H7 (cell line): ENCODE data around the gene SLC31A1. TPM values are rescaled to one million over a fixed set of nuclear protein-coding genes. Genes with fewer than 3 reads are reported as not detected.

Source experiments
- DNase-seq: peaks from one replicate; pipeline ENCODE4 v3.0.0; 2012
- H3K27me3 ChIP-seq: 2 replicates; pipeline ENCODE4 v1.6.0; 2011; ENCODE audit warnings: mild to moderate bottlenecking, low read length; ENCODE audit not compliant: control insufficient read depth, insufficient read depth
- H3K36me3 ChIP-seq: replicated peaks from 2 replicates; pipeline ENCODE4 v1.5.1; 2011; ENCODE audit warnings: low read length; ENCODE audit not compliant: control insufficient read depth, insufficient read depth
- H3K4me3 ChIP-seq: 2 replicates; pipeline ENCODE4 v1.5.1; 2011; ENCODE audit warnings: low read depth, mild to moderate bottlenecking, control low read depth, low read length, moderate library complexity; ENCODE audit not compliant: insufficient read depth
- total RNA-seq: library from RNA; depleted of rRNA; stranded (reverse); fragments of >200 nt; shearing (Covaris generic); gene quantifications from 2 replicates; pipeline ENCODE4 v1.2.3, GENCODE V29; 2014; rRNA removed

Gene SLC31A1
- 21.8 and 26.7 TPM in 2 replicates for total RNA-seq

DNA sequence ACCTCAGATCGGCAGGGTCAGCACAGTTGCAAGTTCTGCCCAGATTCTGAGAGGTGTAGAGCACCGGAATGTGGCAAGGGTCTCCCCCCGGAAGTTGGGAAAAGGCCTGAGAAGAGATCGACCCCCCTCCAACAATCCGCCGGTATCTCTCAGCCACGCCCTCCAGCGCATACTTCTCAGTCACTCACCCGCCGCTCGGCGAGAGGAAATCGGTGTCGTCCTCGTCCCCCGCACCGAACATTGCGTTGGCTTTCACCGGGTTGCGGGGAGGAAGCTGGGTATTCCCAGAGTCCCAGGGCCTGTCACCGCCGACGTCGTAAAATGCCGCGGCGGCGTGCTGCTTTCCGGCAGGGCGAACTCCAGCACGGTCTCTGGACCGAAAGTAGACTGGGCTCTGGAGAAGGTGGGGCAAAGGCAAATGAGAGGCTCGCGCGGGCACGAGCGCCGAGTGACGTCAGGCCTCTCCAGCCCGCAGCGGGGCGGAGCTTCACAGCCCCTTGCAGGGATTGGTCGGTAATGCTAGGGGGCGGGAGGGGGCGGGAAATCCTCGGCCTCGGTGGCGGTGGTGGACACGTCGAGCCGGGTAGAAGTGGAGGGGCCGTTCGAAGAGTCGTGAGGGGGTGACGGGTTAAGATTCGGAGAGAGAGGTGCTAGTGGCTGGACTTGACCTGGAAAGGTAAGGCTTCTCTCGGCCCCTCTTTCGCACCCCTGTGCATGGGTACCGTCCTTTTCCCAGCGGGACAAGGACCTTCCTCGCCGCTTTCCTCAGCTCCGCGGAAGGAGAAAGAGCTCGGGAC, at the start of gene SLC31A1, which contains the start of gene FKBP15:
TSS of gene SLC31A1 (plus strand) at position 542 of the 797 bp plus-strand sequence. CDS start 34,605 bp downstream, outside the sequence.
TSS of gene FKBP15 (minus strand) at position 275 of the 797 bp plus-strand sequence. CDS start at position 241, 34 bp downstream.
- no peaks in the 10 kb centered on the region for H3K27me3 ChIP-seq
- DNase-seq = peak; percentile 97
- H3K36me3 ChIP-seq = no peaks in the 10 kb centered on the region
- peak within 1 kb of the TSS; percentile 88 for H3K4me3 ChIP-seq

- no peaks in the 10 kb centered on the region for H3K27me3 ChIP-seq
- H3K4me3 ChIP-seq = no peak overlapping the region
- peaks cover 26% of the 10 kb centered on the region for H3K36me3 ChIP-seq
- DNase-seq = no peak
Measured at GRCh38 chr9:113173341-113173740, 48.0 kb upstream of the SLC31A1 start.

GRCh38 chr9:113176803-113177202, 44.5 kb upstream of the SLC31A1 start:
- no peak for DNase-seq
- Histone ChIP-seq H3K4me3 (no peak overlapping the region), H3K27me3 (no peaks in the 10 kb centered on the region), H3K36me3 (peaks cover 14% of the 10 kb centered on the region)

GRCh38 chr9:113177251-113177650, 44.1 kb upstream of the SLC31A1 start:
- Histone ChIP-seq H3K36me3 (peaks cover 14% of the 10 kb centered on the region), H3K27me3 (no peaks in the 10 kb centered on the region), H3K4me3 (no peak overlapping the region)
- DNase-seq = no peak

GRCh38 chr9:113178087-113178486, 43.3 kb upstream of the SLC31A1 start:
- Histone ChIP-seq H3K4me3 (no peak overlapping the region), H3K27me3 (no peaks in the 10 kb centered on the region), H3K36me3 (peaks cover 13% of the 10 kb centered on the region)
- no peak for DNase-seq

DNA sequence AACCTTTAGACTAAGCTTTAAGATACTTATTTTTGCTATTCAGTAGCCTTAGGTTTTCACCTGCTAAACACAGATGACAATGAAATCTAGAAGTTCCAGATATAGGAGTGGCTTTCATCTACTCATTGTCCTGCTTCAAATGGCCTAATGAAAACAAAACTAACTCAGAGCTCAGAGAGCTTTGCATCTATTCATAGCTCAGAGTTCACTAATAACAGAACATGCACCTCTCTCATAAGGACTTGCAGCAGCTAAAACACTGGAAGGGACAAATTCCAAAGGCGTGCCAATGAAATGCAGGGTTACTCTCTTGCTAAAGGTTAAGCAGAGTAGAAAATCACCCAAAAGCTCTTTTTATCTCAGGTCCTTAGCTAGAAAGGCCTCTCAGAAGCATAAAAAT, 41.5 kb upstream of the SLC31A1 start:
- DNase-seq = no peak
- Histone ChIP-seq H3K4me3 (no peak overlapping the region), H3K27me3 (no peaks in the 10 kb centered on the region), H3K36me3 (peaks cover 12% of the 10 kb centered on the region)

DNA sequence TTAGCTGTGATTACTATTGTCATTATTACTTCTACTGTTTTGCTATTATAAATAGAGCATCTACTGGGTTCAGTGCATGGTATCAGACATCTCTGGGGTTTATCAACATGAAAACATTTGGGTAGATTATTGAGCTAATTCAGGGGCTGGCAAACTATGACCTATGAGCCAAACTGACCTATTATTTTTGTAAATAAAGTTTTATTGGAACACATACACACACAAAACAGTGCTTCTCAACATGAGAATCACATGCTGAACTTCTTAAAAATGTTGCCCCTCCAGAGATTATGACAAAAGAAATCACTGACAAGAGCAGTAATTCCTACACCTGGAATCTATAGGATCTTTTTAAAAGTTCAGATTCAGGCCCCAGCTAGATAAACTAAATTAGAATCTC, 40.2 kb upstream of the SLC31A1 start:
- H3K4me3 ChIP-seq = no peak overlapping the region
- H3K36me3 ChIP-seq = peaks cover 12% of the 10 kb centered on the region
- no peaks in the 10 kb centered on the region for H3K27me3 ChIP-seq
- DNase-seq = no peak

DNA sequence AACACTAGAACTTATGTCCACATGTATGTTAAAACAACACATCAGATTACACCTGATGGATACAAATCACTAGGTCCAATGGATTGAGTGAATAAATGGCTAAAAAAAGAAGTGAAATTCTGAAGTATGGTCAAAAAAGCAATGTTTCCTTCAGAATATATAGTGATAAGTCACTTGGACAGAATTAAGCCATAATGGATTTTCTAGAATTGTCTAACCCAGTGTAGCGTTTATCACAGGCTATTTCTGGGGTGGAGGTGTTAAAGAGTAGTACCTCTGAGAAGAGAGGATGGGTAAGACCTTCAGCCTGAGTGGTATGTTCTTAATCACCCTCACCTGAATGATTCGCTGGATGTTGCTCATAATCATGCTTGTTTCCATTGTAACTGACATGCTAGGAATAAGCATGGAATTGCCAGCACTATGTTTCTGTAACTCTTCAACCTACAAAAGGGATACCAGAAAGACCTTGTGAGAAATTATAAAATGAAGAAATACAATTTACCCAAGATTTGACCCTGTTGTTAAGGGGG, 37.3 kb upstream of the SLC31A1 start:
- H3K27me3 ChIP-seq = no peaks in the 10 kb centered on the region
- no peak for DNase-seq
- H3K4me3 ChIP-seq = no peak overlapping the region
- H3K36me3 ChIP-seq = peaks cover 11% of the 10 kb centered on the region

DNA sequence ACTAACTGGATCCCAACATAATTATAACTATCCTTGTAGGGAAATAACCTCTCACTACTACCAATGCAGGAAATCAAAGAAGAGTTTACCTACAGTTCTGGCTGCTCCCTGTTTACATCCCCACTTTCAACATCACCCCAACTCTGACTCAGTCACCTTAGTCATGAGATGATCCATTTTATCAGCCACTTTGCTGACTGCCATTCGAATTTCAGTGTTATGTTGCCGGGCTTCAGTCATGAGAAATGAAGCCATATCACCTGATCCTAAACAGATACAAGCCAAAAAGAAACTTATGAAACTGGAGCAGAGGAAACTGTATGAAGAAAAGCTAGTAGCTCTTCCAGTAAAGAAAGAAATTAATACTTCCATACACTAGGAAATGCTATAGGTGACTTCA, 36.8 kb upstream of the SLC31A1 start:
- no peaks in the 10 kb centered on the region for H3K27me3 ChIP-seq
- H3K4me3 ChIP-seq = no peak overlapping the region
- no peak for DNase-seq
- peaks cover 11% of the 10 kb centered on the region for H3K36me3 ChIP-seq

GRCh38 chr9:113185271-113185670, 36.1 kb upstream of the SLC31A1 start:
- no peak for DNase-seq
- Histone ChIP-seq H3K4me3 (no peak overlapping the region), H3K36me3 (peaks cover 11% of the 10 kb centered on the region), H3K27me3 (no peaks in the 10 kb centered on the region)

GRCh38 chr9:113186137-113186755, 35.1 kb upstream of the SLC31A1 start:
- H3K36me3 ChIP-seq = peaks cover 11% of the 10 kb centered on the region
- no peak for DNase-seq

DNA sequence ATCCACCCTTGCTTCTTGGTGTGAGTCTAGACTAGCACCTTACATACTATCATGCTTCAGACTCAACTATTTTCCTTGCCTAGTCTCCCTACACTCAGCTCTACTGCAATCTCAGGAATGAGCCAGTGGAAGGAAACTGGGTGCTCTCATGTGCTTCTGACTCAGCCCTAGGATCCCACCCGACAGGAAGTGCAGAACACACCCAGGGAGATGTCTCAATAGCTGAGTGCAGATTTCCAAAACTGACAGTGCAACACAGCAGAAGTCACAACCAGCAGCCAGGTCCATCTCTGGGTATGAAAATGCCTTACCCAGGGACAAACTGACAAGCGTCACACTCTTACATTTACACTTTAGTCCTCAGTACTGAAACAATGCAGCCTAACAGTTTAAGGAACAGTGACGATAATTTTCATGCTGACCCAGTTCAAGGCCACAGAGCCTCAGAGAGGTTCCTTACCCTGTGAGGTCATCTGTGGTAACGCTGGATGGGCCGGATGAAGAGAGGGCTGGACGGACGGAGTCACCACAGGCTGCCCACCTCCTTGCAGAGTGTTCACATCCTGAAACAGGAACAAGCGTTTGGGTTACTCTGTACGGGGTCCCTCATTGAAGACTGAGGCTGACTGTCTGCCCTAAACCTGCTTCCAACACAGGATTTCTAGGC, 33.3 kb upstream of the SLC31A1 start:
- H3K4me3 ChIP-seq = no peak overlapping the region
- H3K27me3 ChIP-seq = no peaks in the 10 kb centered on the region
- H3K36me3 ChIP-seq = peaks cover 8% of the 10 kb centered on the region
- no peak for DNase-seq

More at GRCh38 chr9:113186137-113186755, 35.1 kb upstream of the SLC31A1 start:
- Histone ChIP-seq H3K4me3 (no peak overlapping the region), H3K27me3 (no peaks in the 10 kb centered on the region)

DNA sequence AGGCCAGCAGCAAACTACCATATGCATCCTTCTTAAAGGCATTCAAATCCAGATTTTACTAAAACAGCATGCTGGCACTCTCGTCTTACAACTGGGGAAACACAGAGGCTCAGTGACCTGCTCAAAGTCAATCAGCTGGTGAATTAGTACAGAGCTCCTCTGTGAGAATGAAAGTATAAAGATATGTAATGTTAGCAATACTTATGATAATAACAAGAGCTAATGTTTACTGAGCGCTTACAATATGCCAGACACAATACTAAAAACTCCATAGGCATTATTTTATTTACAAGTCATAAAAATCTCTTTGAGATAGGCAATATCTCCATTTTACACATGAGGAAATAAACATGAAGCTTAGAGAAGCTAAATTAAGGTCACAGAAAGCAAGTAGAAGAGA, 28.9 kb upstream of the SLC31A1 start:
- no peak overlapping the region for H3K4me3 ChIP-seq
- H3K27me3 ChIP-seq = no peaks in the 10 kb centered on the region
- no peak for DNase-seq
- H3K36me3 ChIP-seq = peaks cover 4% of the 10 kb centered on the region

DNA sequence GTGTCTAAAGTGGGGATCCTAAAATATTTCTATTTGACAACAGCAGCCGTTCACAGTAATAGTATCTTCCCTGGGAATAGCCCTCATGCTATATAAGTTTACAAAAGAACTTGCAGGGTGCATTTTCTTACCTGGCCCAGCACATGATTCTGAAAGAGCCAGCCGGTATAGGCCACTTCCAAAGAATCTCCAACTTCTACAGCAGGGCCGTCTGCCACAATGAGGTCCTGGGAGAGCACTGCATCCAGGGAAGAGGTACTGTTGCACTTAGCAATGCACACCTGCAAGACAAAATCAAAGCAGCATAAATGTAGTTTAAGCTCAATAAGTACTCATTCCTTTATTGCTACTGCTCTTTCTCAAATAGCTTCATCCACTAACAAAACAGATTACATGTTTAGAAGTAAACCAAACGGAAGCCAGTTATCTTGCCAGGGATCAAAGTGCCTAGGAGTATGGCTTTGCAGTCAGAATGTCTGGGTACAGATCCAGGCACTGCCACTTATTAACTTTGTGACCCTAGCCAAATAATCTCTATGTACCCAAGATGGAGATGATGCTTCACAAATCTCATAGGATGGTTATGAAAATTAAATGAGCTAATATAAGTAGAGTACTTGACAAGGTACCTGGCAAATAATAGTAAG, 21.5 kb upstream of the SLC31A1 start:
- DNase-seq = no peak
- peaks cover 1% of the 10 kb centered on the region for H3K36me3 ChIP-seq
- no peak overlapping the region for H3K4me3 ChIP-seq
- H3K27me3 ChIP-seq = no peaks in the 10 kb centered on the region
